Measurements from ENCODE around the gene ESRRA. TPM values are rescaled to one million over a fixed set of nuclear protein-coding genes. Genes with fewer than 3 reads are reported as not detected.

Gene ESRRA
- total and polyA plus RNA-seq, 2 of the 8 experiments (the other 6 are each of a cell fraction or from before 2014, with no cell fraction given): 18.2 to 37.0 TPM

GRCh38 chr11:64349404-64349803, 44.1 kb downstream of the ESRRA start (continued):
- TF ChIP-seq JUND (IDR thresholded peaks at IDR 0.05; ENCODE audit: low read length): no peak
- TF ChIP-seq CHD1 (IDR thresholded peaks at IDR 0.05; ENCODE audit: low read depth, low read length): no peak
- TF ChIP-seq SP1 (IDR thresholded peaks at IDR 0.05; ENCODE audit: low read depth, low read length): no peak
- TF ChIP-seq CTCF (IDR thresholded peaks at IDR 0.05; ENCODE audit: control extremely low read depth in 1 of 3, insufficient read depth in 1 of 3, low read depth in 1 of 3, low read length in 3 of 3): no peak
- TF ChIP-seq NRF1 (IDR thresholded peaks at IDR 0.05; ENCODE audit: low read depth, low read length): no peak
- no peak for TF ChIP-seq RNF2 (IDR thresholded peaks at IDR 0.05; ENCODE audit: borderline replicate concordance, low read depth, low read length, missing control alignments, poor library complexity, severe bottlenecking)
